ENCODE measurements around the gene MLF1.

The MLF1 gene

GRCh38 chr3:158571969-158572765 is 1.2 kb downstream of the MLF1 start:
- DNase-seq (ENCODE audit: insufficient read length, low spot score) (no peak), FAIRE-seq (no peak)
- TF ChIP-seq POU2F2 (IDR thresholded peaks at IDR 0.05; ENCODE audit: low read depth, low read length) (no peak), POLR2AphosphoS5 (IDR thresholded peaks at IDR 0.05; ENCODE audit: low read depth, low read length) (no peak), PAX5 (IDR thresholded peaks at IDR 0.05; ENCODE audit: insufficient read depth, low read length, severe bottlenecking) (no peak), SPI1 (IDR thresholded peaks at IDR 0.05; ENCODE audit: low read depth, low read length) (no peak), POLR2A (IDR thresholded peaks at IDR 0.05; ENCODE audit: low read depth, low read length) (no peak), TAF1 (IDR thresholded peaks at IDR 0.05; ENCODE audit: low read depth, low read length) (no peak)

GRCh38 chr3:158572766-158573060 is 1.7 kb downstream of the MLF1 start:
- FAIRE-seq: no peak
- no peak for TF ChIP-seq POLR2A (IDR thresholded peaks at IDR 0.05; ENCODE audit: low read depth, low read length)
- no peak for TF ChIP-seq POLR2AphosphoS5 (IDR thresholded peaks at IDR 0.05; ENCODE audit: low read depth, low read length)
- DNase-seq (ENCODE audit: insufficient read length, low spot score): no peak

GRCh38 chr3:158573714-158574113 is 2.7 kb downstream of the MLF1 start:
- FAIRE-seq (no peak), DNase-seq (ENCODE audit: insufficient read length, low spot score) (no peak)
- TF ChIP-seq POLR2AphosphoS5 (IDR thresholded peaks at IDR 0.05; ENCODE audit: low read depth, low read length) (no peak), POLR2A (IDR thresholded peaks at IDR 0.05; ENCODE audit: low read depth, low read length) (no peak), SPI1 (IDR thresholded peaks at IDR 0.05; ENCODE audit: low read depth, low read length) (no peak), TAF1 (IDR thresholded peaks at IDR 0.05; ENCODE audit: low read depth, low read length) (no peak), PAX5 (IDR thresholded peaks at IDR 0.05; ENCODE audit: insufficient read depth, low read length, severe bottlenecking) (no peak), POU2F2 (IDR thresholded peaks at IDR 0.05; ENCODE audit: low read depth, low read length) (no peak)

- no peak for TF ChIP-seq POLR2AphosphoS5 (IDR thresholded peaks at IDR 0.05; ENCODE audit: low read depth, low read length)
- TF ChIP-seq POU2F2 (IDR thresholded peaks at IDR 0.05; ENCODE audit: low read depth, low read length): no peak
- TF ChIP-seq PAX5 (IDR thresholded peaks at IDR 0.05; ENCODE audit: insufficient read depth, low read length, severe bottlenecking): no peak
- TF ChIP-seq SPI1 (IDR thresholded peaks at IDR 0.05; ENCODE audit: low read depth, low read length): no peak
- no peak for TF ChIP-seq TAF1 (IDR thresholded peaks at IDR 0.05; ENCODE audit: low read depth, low read length)
- no peak for TF ChIP-seq POLR2A (IDR thresholded peaks at IDR 0.05; ENCODE audit: low read depth, low read length)
- FAIRE-seq (no peak), DNase-seq (ENCODE audit: insufficient read length, low spot score) (no peak)
Observed at GRCh38 chr3:158574646-158575045, 3.7 kb downstream of the MLF1 start.

- FAIRE-seq: no peak
- no peak for DNase-seq (ENCODE audit: insufficient read length, low spot score)
Observed at GRCh38 chr3:158590223-158590622, 19.2 kb downstream of the MLF1 start.

DNA sequence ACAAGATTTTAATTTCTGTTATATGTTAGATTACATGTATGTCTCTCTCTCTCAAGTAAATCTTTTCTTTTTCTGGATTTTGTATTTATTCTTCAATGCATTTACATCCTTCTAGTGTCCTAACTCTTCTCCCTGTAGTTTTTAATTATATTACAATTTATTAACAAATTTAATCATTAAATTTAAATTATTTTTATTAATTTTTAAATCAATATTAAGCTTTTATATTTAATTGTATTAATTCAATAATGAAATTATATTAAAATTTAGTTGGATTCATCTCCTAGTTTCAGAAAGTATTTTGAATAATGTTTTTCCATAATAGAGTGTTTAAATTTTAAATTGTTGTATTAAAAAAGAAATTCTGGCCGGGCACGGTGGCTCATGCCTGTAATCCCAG is 29.8 kb downstream of the MLF1 start:
- no peak for TF ChIP-seq POU2F2 (IDR thresholded peaks at IDR 0.05; ENCODE audit: low read depth, low read length)
- no peak for TF ChIP-seq SPI1 (IDR thresholded peaks at IDR 0.05; ENCODE audit: low read depth, low read length)
- TF ChIP-seq POLR2A (IDR thresholded peaks at IDR 0.05; ENCODE audit: low read depth, low read length): no peak
- no peak for TF ChIP-seq POLR2AphosphoS5 (IDR thresholded peaks at IDR 0.05; ENCODE audit: low read depth, low read length)
- no peak for TF ChIP-seq TAF1 (IDR thresholded peaks at IDR 0.05; ENCODE audit: low read depth, low read length)
- no peak for TF ChIP-seq PAX5 (IDR thresholded peaks at IDR 0.05; ENCODE audit: insufficient read depth, low read length, severe bottlenecking)
- DNase-seq (ENCODE audit: insufficient read length, low spot score) (no peak), FAIRE-seq (no peak)

More at GRCh38 chr3:158590223-158590622, 19.2 kb downstream of the MLF1 start:
- TF ChIP-seq POU2F2 (IDR thresholded peaks at IDR 0.05; ENCODE audit: low read depth, low read length) (no peak), POLR2A (IDR thresholded peaks at IDR 0.05; ENCODE audit: low read depth, low read length) (no peak), POLR2AphosphoS5 (IDR thresholded peaks at IDR 0.05; ENCODE audit: low read depth, low read length) (no peak), PAX5 (IDR thresholded peaks at IDR 0.05; ENCODE audit: insufficient read depth, low read length, severe bottlenecking) (no peak), TAF1 (IDR thresholded peaks at IDR 0.05; ENCODE audit: low read depth, low read length) (no peak), SPI1 (IDR thresholded peaks at IDR 0.05; ENCODE audit: low read depth, low read length) (no peak)

GRCh38 chr3:158602227-158602626 is 31.2 kb downstream of the MLF1 start:
- DNase-seq (ENCODE audit: insufficient read length, low spot score): no peak
- TF ChIP-seq SPI1 (IDR thresholded peaks at IDR 0.05; ENCODE audit: low read depth, low read length) (no peak), PAX5 (IDR thresholded peaks at IDR 0.05; ENCODE audit: insufficient read depth, low read length, severe bottlenecking) (no peak), POLR2A (IDR thresholded peaks at IDR 0.05; ENCODE audit: low read depth, low read length) (no peak), TAF1 (IDR thresholded peaks at IDR 0.05; ENCODE audit: low read depth, low read length) (no peak), POLR2AphosphoS5 (IDR thresholded peaks at IDR 0.05; ENCODE audit: low read depth, low read length) (no peak), POU2F2 (IDR thresholded peaks at IDR 0.05; ENCODE audit: low read depth, low read length) (no peak)
- peak; percentile 13 for FAIRE-seq

DNA sequence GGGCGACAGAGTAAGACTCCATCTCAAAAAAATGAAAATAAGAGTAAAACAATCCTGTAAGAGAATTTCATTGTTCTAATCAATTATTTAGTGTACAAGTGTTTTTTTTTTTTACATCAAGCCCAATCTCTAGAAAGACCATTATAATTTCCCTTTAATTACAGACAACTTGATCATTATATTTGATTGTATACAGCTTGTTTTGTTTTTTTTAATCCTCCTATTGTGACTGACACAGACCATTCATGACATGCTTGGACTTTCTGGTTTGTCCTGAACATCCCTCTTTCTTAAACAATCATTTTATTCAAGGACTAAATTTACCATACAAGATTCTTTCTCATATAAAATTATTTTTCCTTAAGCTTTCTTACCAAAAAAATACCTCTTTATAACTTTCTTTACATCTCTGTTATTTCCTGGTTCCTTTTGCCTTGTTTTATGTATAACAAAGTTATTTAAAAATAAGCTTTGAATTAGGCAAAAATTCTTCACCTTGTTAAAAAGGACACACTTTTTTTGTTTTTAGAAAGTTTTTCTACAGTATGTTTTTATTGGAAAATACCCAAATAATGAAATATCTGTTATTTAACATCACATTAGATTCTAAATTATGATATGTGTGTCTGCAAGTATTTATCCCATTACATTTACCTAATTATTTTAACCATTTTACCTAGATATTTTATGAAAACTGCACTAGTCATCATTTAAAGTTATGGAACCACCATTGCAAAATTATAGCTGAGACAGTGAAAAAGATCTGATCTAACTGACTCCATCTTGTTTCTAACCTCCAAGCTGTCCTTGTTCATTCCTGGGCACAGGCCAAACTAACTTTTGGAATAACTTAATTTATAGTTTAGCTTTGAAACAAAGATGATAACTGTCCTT is 47.2 kb downstream of the MLF1 start:
- FAIRE-seq (no peak), DNase-seq (ENCODE audit: insufficient read length, low spot score) (no peak)
- TF ChIP-seq PAX5 (IDR thresholded peaks at IDR 0.05; ENCODE audit: insufficient read depth, low read length, severe bottlenecking) (no peak), TAF1 (IDR thresholded peaks at IDR 0.05; ENCODE audit: low read depth, low read length) (no peak), POU2F2 (IDR thresholded peaks at IDR 0.05; ENCODE audit: low read depth, low read length) (no peak), POLR2A (IDR thresholded peaks at IDR 0.05; ENCODE audit: low read depth, low read length) (no peak), SPI1 (IDR thresholded peaks at IDR 0.05; ENCODE audit: low read depth, low read length) (no peak), POLR2AphosphoS5 (IDR thresholded peaks at IDR 0.05; ENCODE audit: low read depth, low read length) (no peak)

GRCh38 chr3:158625881-158626280 is 54.9 kb downstream of the MLF1 start:
- TF ChIP-seq TAF1 (IDR thresholded peaks at IDR 0.05; ENCODE audit: low read depth, low read length): no peak
- no peak for TF ChIP-seq PAX5 (IDR thresholded peaks at IDR 0.05; ENCODE audit: insufficient read depth, low read length, severe bottlenecking)
- no peak for TF ChIP-seq POLR2A (IDR thresholded peaks at IDR 0.05; ENCODE audit: low read depth, low read length)
- no peak for TF ChIP-seq SPI1 (IDR thresholded peaks at IDR 0.05; ENCODE audit: low read depth, low read length)
- no peak for TF ChIP-seq POLR2AphosphoS5 (IDR thresholded peaks at IDR 0.05; ENCODE audit: low read depth, low read length)
- TF ChIP-seq POU2F2 (IDR thresholded peaks at IDR 0.05; ENCODE audit: low read depth, low read length): no peak
- no peak for FAIRE-seq
- DNase-seq (ENCODE audit: insufficient read length, low spot score): no peak

Measured in GM12891 (cell line).